Karpas-422 (cell line): Measurements from ENCODE around the gene AGXT2. TPM values are rescaled to one million over a fixed set of nuclear protein-coding genes. Genes with fewer than 3 reads are reported as not detected.
A peak's percentile ranks its signal among the peaks of the same experiment; 100 is the strongest.

Experiments
- DNase-seq: peaks from one replicate; pipeline ENCODE4 v3.0.0-alpha.2; 2015
- H2AFZ ChIP-seq: fragments of 200-600 bp; sonication (generic); 2 replicates; pipeline ENCODE4 v1.6.1; 2014; ENCODE audit warnings: antibody characterized with exemption, low read length, mixed read lengths
- H3K27ac ChIP-seq: fragments of 200-600 bp; sonication (generic); 2 replicates; pipeline ENCODE4 v1.5.1; 2014; ENCODE audit warnings: mild to moderate bottlenecking, low read length, moderate library complexity
- H3K27me3 ChIP-seq: fragments of 200-600 bp; sonication (generic); 2 replicates; pipeline ENCODE4 v1.6.1; 2014; ENCODE audit warnings: low read length, mixed read lengths
- H3K36me3 ChIP-seq: fragments of 200-600 bp; sonication (generic); 2 replicates; pipeline ENCODE4 v1.6.1; 2014; ENCODE audit warnings: low read length, mixed read lengths; ENCODE audit not compliant: insufficient read depth
- H3K4me1 ChIP-seq: fragments of 200-600 bp; sonication (generic); 2 replicates; pipeline ENCODE4 v1.6.1; 2014; ENCODE audit warnings: mild to moderate bottlenecking, low read length, mixed read lengths
- H3K4me2 ChIP-seq: fragments of 200-600 bp; sonication (generic); 2 replicates; pipeline ENCODE4 v1.6.1; 2014; ENCODE audit warnings: low read length, low read depth, mild to moderate bottlenecking; ENCODE audit not compliant: poor library complexity, severe bottlenecking
- H3K4me3 ChIP-seq: fragments of 200-600 bp; sonication (generic); 2 replicates; pipeline ENCODE4 v1.5.1; 2014; ENCODE audit warnings: mild to moderate bottlenecking, antibody characterized with exemption, low read length, mixed read lengths
- H3K79me2 ChIP-seq: fragments of 200-600 bp; sonication (generic); 2 replicates; pipeline ENCODE4 v1.6.1; 2014; ENCODE audit warnings: mild to moderate bottlenecking, low read length, mixed read lengths
- H3K9ac ChIP-seq: fragments of 200-600 bp; sonication (generic); 2 replicates; pipeline ENCODE4 v1.6.0; 2014; ENCODE audit warnings: low read length
- H3K9me2 ChIP-seq: fragments of 200-600 bp; sonication (generic), shearing (Covaris generic); replicated peaks from 2 replicates; pipeline ENCODE4 v1.6.0; 2014; ENCODE audit warnings: mild to moderate bottlenecking, low read length, moderate library complexity; ENCODE audit not compliant: insufficient read depth
- H3K9me3 ChIP-seq: fragments of 300-700, 200-600 bp; sonication (generic); 2 replicates; pipeline ENCODE4 v1.6.1; 2014; ENCODE audit warnings: low read length, mixed read lengths
- H4K20me1 ChIP-seq: fragments of 200-600 bp; sonication (generic); 2 replicates; pipeline ENCODE4 v1.6.1; 2014; ENCODE audit warnings: mild to moderate bottlenecking, antibody characterized with exemption, low read length, low read depth; ENCODE audit not compliant: insufficient read depth
- total RNA-seq: library from RNA; depleted of rRNA; stranded (reverse); fragments of >200 nt; shearing (Covaris generic); gene quantifications from 2 replicates; pipeline ENCODE4 v1.2.3, GENCODE V29; 2014; ENCODE audit warnings: low replicate concordance

AGXT2 gene
- total RNA-seq, 1 experiment from 2014 or later = not detected

DNA sequence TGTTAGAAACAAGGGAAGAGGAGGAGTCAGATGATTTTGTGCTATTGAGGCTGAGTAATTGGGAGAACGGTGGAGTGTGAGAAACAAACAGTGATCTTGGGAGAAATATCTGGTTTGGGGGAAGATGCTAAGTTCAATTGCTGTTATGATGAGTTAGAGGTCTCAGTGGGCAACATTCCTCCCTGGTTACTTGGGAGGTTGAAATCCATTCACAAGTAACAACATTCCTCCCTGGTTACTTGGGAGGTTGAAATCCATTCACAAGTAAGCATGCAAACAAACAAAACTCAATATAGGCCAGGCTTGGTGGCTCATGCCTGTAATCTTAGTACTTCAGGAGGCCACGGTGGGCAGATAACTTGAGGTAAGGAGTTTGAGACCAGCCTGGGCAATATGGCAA, 38.7 kb downstream of the AGXT2 start:
- H3K4me1 ChIP-seq = no peaks in the 10 kb centered on the region
- no peak overlapping the region for H3K9ac ChIP-seq
- H2AFZ ChIP-seq = no peak overlapping the region
- no peaks in the 10 kb centered on the region for H3K9me3 ChIP-seq
- no peak overlapping the region for H3K4me2 ChIP-seq
- no peaks in the 10 kb centered on the region for H3K79me2 ChIP-seq
- no peaks in the 10 kb centered on the region for H3K36me3 ChIP-seq
- no peak overlapping the region for H3K4me3 ChIP-seq
- H4K20me1 ChIP-seq = no peaks in the 10 kb centered on the region
- no peaks in the 10 kb centered on the region for H3K27me3 ChIP-seq
- no peak for DNase-seq
- H3K9me2 ChIP-seq = no peaks in the 10 kb centered on the region
- H3K27ac ChIP-seq = no peak overlapping the region

DNA sequence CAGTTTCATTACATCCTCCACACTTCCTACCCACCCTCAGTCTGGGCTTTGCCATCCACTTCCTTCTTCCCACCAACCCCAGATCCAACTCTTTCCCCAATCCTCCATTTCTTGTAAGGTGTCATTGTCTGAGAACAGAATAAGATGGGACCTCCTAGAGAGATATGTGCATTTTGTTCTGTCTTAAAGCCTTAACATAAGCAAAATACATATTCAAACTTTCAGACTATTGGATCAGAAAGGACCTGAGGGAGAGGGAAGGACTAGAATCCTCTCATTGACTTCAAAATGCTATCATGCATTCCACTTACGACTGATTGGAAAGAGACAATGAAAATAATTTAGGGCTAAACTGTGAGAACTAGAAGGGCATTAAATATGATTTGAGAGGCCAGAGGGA, 43.0 kb downstream of the AGXT2 start:
- H2AFZ ChIP-seq = no peak overlapping the region
- H4K20me1 ChIP-seq = no peaks in the 10 kb centered on the region
- H3K4me1 ChIP-seq = no peaks in the 10 kb centered on the region
- H3K9ac ChIP-seq = no peak overlapping the region
- no peaks in the 10 kb centered on the region for H3K36me3 ChIP-seq
- H3K79me2 ChIP-seq = no peaks in the 10 kb centered on the region
- no peak for DNase-seq
- no peaks in the 10 kb centered on the region for H3K27me3 ChIP-seq
- H3K27ac ChIP-seq = no peak overlapping the region
- no peak overlapping the region for H3K4me3 ChIP-seq
- H3K9me3 ChIP-seq = no peaks in the 10 kb centered on the region
- no peak overlapping the region for H3K4me2 ChIP-seq
- H3K9me2 ChIP-seq = no peaks in the 10 kb centered on the region

DNA sequence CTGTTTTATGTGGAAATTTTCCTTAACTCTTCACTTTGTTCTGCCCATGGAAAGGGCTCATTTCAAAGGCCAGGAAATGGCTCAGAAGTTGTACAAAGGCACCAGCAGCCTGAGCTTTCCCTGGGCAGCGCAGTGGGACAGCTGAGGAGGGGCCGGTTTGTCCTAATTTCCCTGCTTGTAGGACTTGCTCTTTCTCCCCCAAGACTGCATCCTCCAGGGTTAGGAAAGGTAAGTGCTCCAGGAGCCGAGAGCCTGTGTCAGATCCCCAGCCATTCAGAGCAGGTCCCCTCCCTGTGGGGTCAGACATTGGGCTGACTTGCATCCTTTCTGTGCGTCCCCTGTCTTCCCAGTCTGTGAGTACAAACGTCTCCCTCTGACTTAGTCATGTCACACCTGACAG, 43.5 kb downstream of the AGXT2 start:
- Histone ChIP-seq H3K27ac (no peak overlapping the region), H2AFZ (no peak overlapping the region), H3K4me1 (no peaks in the 10 kb centered on the region), H3K27me3 (no peaks in the 10 kb centered on the region), H3K4me2 (no peak overlapping the region), H3K9ac (no peak overlapping the region), H3K79me2 (no peaks in the 10 kb centered on the region), H3K9me3 (no peaks in the 10 kb centered on the region), H3K36me3 (no peaks in the 10 kb centered on the region), H4K20me1 (no peaks in the 10 kb centered on the region), H3K9me2 (no peaks in the 10 kb centered on the region), H3K4me3 (no peak overlapping the region)
- DNase-seq = no peak

DNA sequence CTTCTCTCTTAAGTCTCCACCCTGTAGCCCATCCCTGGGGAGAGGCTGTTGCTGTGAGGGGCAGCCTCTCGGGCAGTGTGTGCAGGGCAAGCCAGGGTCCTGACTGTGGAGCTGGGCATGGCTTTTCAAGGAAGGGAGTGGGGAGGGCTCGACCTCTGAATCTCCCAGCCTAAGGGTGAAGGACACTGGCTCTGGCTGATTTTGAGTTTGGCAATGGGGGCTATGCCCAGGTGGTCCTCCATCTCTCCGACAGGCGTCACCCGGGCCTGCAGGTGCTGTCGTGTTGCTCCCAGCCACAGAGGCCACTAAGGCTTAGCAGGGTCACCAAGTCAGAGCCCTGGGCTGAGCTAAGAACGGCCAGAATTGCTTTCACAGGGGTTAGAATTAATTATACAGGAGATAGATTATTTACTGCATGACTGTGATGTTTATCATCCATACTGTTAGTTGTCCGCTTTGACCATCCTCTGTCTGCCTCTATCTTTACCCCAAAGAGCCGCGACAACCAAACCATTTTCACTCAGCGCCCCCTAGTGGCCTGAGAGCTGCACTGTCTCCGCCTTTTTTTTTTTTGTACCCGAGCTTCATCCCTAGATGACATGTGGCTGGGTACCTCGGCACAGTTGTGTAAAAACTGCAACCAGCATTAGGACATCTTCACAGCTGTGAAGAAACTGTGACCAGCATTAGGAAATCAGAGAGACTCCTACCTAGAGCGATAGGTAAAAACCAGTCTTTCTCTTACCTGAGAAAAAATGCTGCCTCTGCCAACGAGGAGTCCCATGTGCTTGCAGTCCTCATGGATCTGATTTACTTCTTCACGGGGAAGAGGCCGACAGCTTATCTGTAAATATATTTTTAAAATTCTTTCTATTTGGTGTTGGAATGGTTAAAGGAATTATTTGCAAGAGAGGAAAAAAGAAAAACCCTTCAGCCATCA, 44.5 kb downstream of the AGXT2 start:
- no peaks in the 10 kb centered on the region for H3K79me2 ChIP-seq
- H4K20me1 ChIP-seq = no peaks in the 10 kb centered on the region
- H3K9ac ChIP-seq = no peak overlapping the region
- H2AFZ ChIP-seq = no peak overlapping the region
- no peaks in the 10 kb centered on the region for H3K9me3 ChIP-seq
- H3K9me2 ChIP-seq = no peaks in the 10 kb centered on the region
- DNase-seq = peak; percentile 87
- H3K4me2 ChIP-seq = no peak overlapping the region
- H3K36me3 ChIP-seq = no peaks in the 10 kb centered on the region
- no peaks in the 10 kb centered on the region for H3K27me3 ChIP-seq
- H3K27ac ChIP-seq = no peak overlapping the region
- no peaks in the 10 kb centered on the region for H3K4me1 ChIP-seq
- no peak overlapping the region for H3K4me3 ChIP-seq

DNA sequence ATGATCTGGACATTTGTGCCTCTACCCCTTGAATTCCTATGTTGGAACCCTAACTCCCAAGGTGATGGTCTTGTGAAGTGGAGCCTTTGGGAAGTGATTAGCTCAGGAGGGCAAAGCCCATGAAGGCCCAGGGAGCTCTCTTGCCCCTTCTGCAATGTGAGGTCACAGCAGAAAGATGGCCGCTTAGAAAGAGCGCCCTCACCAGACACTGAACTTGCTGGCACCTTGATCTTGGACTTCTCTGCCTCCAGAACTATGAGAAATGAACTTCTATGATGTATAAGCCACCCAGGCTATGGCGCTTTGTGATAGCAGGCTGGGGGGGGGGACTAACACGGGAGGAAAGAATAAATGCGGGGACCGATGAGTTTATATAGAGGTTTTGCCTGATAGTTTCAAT, 45.3 kb downstream of the AGXT2 start:
- Histone ChIP-seq H3K36me3 (no peaks in the 10 kb centered on the region), H3K4me3 (no peak overlapping the region), H3K27me3 (no peaks in the 10 kb centered on the region), H3K79me2 (no peaks in the 10 kb centered on the region), H4K20me1 (no peaks in the 10 kb centered on the region), H3K4me1 (no peaks in the 10 kb centered on the region), H3K27ac (no peak overlapping the region), H3K9ac (no peak overlapping the region), H3K9me3 (no peaks in the 10 kb centered on the region), H2AFZ (no peak overlapping the region), H3K9me2 (no peaks in the 10 kb centered on the region), H3K4me2 (no peak overlapping the region)
- DNase-seq = no peak

DNA sequence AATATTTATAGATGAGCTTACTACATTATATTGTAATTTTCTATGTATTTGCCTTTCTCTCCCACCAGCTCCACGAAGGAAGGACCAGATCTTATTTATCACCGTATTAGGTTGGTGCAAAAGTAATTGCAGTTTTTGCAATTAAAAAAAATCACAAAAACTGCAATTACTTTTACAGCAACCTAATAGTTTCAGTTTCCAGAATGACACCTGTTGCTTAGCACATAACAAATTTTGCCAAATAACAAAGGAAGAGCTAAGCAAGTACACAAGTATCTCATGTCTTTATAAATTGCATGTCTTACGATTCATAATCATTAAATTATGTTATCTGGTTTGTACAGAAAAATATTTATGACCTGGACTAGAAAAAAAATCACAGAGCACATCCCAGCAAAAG, 45.9 kb downstream of the AGXT2 start:
- Histone ChIP-seq H3K79me2 (no peaks in the 10 kb centered on the region), H3K4me3 (no peak overlapping the region), H2AFZ (no peak overlapping the region), H3K9ac (no peak overlapping the region), H3K36me3 (no peaks in the 10 kb centered on the region), H3K27ac (no peak overlapping the region), H3K4me1 (no peaks in the 10 kb centered on the region), H4K20me1 (no peaks in the 10 kb centered on the region), H3K27me3 (no peaks in the 10 kb centered on the region), H3K9me2 (no peaks in the 10 kb centered on the region), H3K4me2 (no peak overlapping the region), H3K9me3 (no peaks in the 10 kb centered on the region)
- no peak for DNase-seq

DNA sequence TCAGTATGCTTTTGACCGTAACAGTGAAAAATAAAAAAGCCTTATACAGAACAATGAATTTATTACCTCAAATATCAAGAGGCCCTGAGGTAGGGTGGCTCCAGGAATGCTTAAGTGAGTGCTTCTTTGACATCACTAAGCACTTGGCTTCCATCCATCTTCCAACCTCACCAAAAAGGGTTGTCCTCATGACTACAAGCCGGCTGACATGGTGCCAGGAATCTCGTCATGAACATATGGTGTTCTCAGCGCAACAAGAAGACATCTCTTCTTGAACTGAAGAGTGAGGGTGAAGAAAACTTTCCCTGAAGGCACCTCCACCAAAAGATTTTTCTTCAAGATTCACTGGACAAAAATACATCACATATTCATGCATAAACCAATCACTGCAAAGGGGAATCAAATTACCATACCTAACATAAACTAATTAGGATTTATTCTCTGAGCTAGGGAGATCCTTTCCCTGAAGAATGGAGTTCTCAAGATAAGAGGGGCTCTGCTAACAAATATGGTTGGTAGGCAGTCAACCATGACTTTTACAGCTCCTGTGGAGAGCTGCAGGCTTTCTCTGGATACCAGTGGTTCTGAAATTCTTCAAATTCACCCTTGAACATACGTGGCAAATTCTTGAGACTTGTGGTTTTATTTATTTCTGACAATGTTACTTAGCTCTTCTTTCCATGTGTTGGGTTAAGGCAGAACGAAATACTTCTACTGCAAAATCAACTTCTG, 49.5 kb downstream of the AGXT2 start:
- no peak overlapping the region for H3K4me3 ChIP-seq
- H3K9me3 ChIP-seq = no peaks in the 10 kb centered on the region
- no peak overlapping the region for H2AFZ ChIP-seq
- H3K9ac ChIP-seq = no peak overlapping the region
- H4K20me1 ChIP-seq = no peaks in the 10 kb centered on the region
- no peak overlapping the region for H3K27ac ChIP-seq
- DNase-seq = no peak
- no peaks in the 10 kb centered on the region for H3K4me1 ChIP-seq
- no peaks in the 10 kb centered on the region for H3K27me3 ChIP-seq
- H3K9me2 ChIP-seq = no peaks in the 10 kb centered on the region
- no peaks in the 10 kb centered on the region for H3K79me2 ChIP-seq
- H3K4me2 ChIP-seq = no peak overlapping the region
- no peaks in the 10 kb centered on the region for H3K36me3 ChIP-seq

DNA sequence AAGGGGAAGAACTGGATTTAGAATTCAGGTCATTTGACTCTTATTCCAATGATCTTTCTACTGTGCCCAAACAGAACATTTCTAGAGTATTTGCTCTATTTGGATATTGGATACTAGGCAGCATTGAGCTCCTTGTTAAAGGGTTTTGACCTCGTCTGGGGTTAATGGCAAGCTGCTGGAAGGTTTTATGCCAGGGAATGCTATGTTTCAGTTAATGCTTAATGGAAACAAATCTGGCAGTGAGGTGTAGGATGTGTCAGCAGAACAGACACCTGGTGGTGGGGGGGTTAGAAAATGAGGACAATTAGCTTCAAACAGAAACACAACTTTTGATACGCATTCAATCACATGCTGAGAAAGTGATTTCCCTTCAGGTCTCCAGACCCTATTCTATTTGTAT, 51.5 kb downstream of the AGXT2 start:
- H3K4me2 ChIP-seq = no peak overlapping the region

More for the DNA sequence above, 51.5 kb downstream of the AGXT2 start:
- no peaks in the 10 kb centered on the region for H3K27me3 ChIP-seq
- H4K20me1 ChIP-seq = no peaks in the 10 kb centered on the region
- no peak overlapping the region for H3K9ac ChIP-seq
- no peaks in the 10 kb centered on the region; the same call in 1 of the 2 replicates for H3K36me3 ChIP-seq
- no peak for DNase-seq
- H3K4me3 ChIP-seq = no peak overlapping the region
- H3K4me1 ChIP-seq = no peaks in the 10 kb centered on the region
- H2AFZ ChIP-seq = no peak overlapping the region
- no peaks in the 10 kb centered on the region for H3K9me3 ChIP-seq
- H3K27ac ChIP-seq = no peak overlapping the region
- H3K79me2 ChIP-seq = no peaks in the 10 kb centered on the region
- H3K9me2 ChIP-seq = no peaks in the 10 kb centered on the region
